HG02981 (cell line): ENCODE measurements around the gene NEGR1.

Experiments used
- ATAC-seq: cut with Tn5 transposase; IDR thresholded peaks from one replicate; pipeline ENCODE4 v1.9.1; 2021; ENCODE audit warnings: mild to moderate bottlenecking, moderate library complexity; ENCODE audit not compliant: unreplicated experiment

The NEGR1 gene

DNA sequence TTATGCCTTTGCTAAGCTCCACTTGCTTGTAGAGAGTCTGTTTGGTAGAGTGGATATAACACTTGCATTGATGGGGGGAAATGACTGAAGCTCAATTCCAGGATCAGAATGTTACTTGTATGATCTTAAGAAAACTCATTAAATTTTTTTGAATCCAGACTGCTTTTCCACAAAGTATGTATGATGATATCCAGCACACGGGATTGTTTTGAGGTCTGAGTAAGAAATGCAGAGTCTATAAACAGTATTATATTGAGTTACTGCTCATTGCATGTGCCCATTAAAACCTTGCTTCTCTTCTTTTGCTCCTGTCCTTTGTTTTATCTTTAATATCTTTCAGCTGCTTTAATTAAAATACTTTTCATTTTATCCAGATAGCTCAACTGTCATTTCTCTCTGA, 631.1 kb downstream of the NEGR1 start:
- no peak for ATAC-seq

DNA sequence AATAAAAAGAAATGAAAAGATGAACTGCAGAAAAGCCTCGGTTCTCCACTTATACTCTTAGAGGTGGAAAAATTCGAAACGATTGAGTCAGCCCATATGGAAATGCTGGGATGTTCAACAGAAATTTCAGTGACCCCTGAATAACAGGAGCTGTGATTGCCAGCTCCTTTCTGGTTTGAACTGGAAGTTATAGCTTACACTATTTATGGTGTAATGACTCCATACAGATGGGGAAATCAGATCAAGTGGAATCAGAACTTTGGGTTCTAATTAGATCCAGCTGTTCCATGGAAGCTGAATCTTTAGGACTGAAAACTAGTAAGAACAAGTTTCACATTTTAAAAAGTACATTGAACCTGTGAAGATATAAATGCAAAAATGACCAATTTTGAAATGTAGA, 632.2 kb downstream of the NEGR1 start:
- no peak for ATAC-seq

GRCh38 chr1:71649608-71650007, 632.7 kb downstream of the NEGR1 start:
- ATAC-seq: no peak

- ATAC-seq: no peak
These were observed 634.6 kb downstream of the NEGR1 start for GRCh38 chr1:71647513-71648300.

- no peak for ATAC-seq
These were observed 637.3 kb downstream of the NEGR1 start for GRCh38 chr1:71645015-71645414.

DNA sequence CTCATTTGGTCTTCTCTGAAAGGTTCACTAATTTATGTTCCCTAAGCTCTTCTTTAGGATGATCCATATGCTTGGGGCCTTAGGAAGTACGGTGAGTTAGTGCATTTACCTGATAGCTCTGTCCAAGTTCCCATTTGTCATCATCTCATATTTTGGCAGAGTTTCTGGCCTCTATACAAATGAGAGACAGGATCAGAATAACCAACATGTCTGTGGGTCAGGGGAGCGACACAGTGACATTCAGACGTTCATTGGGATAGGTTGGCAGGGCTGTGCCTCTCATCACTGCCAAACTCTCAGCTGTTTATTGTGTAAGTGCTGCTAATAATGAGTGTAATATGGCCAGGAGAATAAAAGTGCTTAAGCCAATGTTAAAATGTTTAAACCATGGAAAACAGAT, 640.4 kb downstream of the NEGR1 start:
- no peak for ATAC-seq

DNA sequence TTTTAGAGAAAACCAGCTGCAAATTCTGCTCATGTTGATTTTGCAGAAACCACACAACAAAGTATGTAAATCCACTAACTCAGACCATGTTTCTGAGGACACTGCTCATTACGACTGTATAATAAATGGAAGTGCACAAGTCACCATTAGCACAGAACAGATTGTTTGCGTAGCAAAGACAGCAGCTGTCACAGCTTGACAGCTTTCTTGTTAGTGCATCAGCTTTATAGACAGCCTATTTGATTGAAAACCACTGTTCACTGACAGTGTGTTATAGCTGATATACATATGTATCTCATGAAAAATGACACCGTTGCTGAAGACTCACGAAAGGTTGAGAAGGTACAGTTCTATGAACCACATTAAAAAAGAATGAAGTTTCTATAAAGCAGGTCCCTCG, 641.3 kb downstream of the NEGR1 start:
- ATAC-seq: no peak

GRCh38 chr1:71640116-71640515, 642.2 kb downstream of the NEGR1 start:
- ATAC-seq: no peak

DNA sequence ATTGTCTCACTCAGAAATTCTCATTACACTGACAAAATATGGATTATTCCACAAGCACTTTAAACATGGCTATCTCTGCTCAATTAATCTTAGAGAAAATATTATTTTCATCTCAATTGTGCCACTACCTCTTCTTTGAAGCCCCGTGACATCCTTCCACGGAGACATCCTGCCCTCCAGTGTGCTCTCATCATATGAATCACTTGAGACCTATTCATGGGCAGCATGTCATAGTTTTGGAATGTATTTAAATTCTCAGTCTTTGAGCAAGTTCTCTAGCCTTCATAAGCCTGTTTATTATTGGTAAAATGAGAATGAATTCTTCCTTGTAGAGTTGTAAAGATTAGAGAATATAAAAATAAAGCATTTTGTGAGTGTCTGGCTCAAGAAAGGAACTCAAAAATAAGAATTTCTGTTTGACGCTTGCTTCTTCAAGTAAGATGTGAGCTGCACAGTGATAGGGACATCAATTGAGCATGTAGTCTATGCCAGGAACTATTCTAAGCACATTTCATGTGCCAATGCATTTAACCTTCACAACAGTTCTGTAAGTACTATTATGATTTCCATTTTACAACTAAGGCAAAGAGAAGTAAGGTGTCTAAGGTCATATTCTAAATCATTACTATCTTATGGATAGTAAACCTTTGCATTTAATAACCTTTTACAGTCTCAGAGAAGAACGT, 644.1 kb downstream of the NEGR1 start:
- ATAC-seq: no peak

- ATAC-seq: no peak
These were observed 646.8 kb downstream of the NEGR1 start for GRCh38 chr1:71635568-71635967.

GRCh38 chr1:71634159-71634558, 648.2 kb downstream of the NEGR1 start:
- no peak for ATAC-seq

DNA sequence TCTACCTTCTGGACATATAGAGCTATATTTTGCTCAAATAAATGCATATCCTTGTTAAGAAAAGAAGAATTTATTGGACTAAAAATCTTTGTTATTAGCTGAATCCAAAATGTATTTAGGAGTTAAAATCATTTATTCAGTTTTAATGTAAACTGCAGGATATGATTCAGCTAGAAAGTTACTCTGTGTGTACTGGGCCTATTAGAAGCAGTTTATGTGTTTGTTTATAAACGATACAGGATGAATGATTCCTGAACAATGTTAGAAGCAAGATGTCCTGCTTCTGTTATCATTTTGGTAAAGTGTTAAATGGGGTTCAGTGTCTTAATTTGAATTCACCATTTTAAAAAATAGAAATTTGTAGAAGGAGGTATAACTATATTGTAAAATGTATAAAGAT, 652.3 kb downstream of the NEGR1 start:
- no peak for ATAC-seq

DNA sequence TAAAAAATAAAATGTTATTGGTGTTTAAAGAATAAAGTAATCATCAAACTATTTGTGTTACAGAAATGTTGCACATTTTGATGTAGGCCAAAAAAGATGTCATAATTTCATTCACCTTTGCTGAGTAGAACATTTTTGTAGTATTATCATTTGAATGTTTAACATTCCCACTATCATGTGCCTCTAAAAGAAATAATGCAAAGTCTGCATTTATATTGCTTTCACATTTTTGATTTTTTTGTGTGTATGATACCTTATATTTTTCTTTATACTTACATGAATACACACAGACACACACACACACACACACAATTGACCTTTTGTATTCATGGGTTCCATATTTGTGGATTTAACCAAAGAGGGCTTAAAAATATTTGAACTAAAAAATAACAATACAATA, 657.3 kb downstream of the NEGR1 start:
- ATAC-seq: no peak

- no peak for ATAC-seq
These were observed 658.5 kb downstream of the NEGR1 start for GRCh38 chr1:71623888-71624287.

DNA sequence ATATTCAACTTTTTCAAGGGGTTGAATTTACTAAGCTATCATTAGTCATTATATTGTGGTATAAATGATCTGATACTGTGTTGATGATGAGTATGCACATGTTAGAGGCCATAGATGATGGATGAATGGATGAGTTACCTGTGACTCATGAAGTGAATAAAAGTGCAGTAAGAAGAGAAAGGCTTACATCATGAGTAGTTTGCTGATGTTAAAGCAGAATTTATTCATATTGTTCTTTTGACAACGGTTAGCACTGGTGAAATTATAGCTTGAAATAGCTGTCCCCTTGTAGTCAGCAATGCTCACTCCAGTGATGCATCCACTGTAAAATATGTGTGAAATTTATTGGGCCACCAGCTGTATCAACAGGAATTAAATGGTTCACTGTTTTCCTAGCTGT, 660.6 kb downstream of the NEGR1 start:
- no peak for ATAC-seq

- no peak for ATAC-seq
These were observed 663.4 kb downstream of the NEGR1 start for GRCh38 chr1:71618766-71619530.

DNA sequence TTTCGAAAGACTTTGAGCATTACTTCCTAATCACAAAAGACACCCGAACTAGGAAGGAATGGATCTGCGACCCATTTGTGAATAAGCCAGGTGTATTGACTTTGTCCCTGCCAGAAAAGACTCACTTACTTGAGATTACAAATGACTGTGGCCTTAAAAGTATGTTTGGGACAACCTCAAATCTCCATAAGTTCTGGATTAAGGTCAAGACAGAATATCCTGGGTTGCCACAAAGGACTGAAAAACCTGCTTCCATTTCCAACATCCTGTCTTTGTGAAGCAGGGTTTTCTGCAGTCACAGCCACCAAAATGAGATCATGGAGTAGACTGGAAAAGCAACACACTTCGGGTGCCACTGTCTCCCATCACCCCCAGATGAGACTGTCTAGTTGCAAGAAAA, 664.1 kb downstream of the NEGR1 start:
- no peak for ATAC-seq

DNA sequence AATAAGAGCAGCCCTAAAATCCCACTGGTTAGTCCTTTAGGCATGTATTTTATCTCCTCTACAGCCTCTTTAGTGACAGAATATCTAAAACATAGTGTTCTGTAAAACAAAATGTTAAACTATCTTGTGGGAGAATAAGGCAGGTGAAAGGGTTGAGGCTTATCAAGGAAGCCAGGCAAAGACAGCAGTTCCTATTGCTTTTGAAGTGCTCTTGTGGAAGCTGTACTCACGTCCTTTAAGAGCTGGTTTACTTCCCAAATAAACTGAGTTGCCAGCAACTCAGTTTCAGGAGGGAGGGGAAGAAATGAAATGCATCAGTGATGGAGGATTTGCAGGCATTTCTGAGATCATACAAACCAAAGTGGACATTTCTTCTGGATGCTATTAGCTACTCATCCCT, 671.9 kb downstream of the NEGR1 start:
- ATAC-seq: no peak

GRCh38 chr1:71603044-71603776, 679.1 kb downstream of the NEGR1 start:
- no peak for ATAC-seq

GRCh38 chr1:71600023-71600422, 682.3 kb downstream of the NEGR1 start:
- ATAC-seq: no peak

DNA sequence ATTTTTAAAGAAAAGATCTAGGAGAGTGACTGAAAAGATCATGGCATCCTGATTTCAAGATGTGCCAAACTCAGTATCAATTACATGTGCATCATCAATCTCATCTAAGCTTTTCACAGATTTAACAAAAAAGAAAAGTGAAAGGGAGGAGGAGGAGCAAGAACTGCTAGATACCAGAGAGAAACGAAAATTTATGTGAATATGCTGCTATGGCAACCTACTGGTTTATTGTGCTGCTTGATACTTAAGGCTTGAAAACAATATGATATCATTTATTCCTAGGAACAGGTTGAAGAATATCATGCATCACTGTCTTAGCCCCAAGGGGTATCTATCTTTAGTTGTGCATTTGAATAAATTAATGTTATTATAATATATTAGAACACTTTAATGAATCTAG, 683.0 kb downstream of the NEGR1 start:
- ATAC-seq: no peak
